Measurements from ENCODE around the gene GTF2IRD1.
"Not testable (repeated sequence)": the region's sequence is repeated elsewhere in the genome, so short reads cannot be mapped to it uniquely, and the experiment has no call there.

The GTF2IRD1 gene

GRCh38 chr7:74502216-74502891 is 48.6 kb downstream of the GTF2IRD1 start:
- TF ChIP-seq, protein P1, sequence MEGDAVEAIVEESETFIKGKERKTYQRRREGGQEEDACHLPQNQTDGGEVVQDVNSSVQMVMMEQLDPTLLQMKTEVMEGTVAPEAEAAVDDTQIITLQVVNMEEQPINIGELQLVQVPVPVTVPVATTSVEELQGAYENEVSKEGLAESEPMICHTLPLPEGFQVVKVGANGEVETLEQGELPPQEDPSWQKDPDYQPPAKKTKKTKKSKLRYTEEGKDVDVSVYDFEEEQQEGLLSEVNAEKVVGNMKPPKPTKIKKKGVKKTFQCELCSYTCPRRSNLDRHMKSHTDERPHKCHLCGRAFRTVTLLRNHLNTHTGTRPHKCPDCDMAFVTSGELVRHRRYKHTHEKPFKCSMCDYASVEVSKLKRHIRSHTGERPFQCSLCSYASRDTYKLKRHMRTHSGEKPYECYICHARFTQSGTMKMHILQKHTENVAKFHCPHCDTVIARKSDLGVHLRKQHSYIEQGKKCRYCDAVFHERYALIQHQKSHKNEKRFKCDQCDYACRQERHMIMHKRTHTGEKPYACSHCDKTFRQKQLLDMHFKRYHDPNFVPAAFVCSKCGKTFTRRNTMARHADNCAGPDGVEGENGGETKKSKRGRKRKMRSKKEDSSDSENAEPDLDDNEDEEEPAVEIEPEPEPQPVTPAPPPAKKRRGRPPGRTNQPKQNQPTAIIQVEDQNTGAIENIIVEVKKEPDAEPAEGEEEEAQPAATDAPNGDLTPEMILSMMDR (IDR thresholded peaks at IDR 0.05; ENCODE audit: borderline replicate concordance, insufficient read depth, low read depth, low read length) = no peak
- no peak overlapping the region for H3K4me3 ChIP-seq (ENCODE audit: low read depth, low read length)

DNA sequence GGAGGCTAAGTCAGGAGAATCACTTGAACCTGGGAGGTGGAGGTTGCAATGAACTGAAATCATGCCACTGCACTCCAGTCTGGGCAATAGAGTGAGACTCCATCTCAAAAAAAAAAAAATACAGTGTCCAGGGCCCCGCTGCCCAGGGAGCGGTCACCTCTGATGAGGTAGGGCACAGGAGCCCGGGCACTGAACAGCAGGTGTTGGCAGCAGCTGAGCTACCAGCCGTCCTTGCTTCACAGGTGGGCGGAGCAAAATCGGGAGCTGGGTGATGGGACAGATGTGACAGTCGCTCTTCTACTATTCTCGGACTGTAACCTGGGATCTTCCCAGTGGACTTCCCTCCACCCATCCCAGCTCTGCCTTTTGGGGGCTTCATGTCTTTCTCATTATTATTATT is 49.4 kb downstream of the GTF2IRD1 start:
- H3K4me3 ChIP-seq (ENCODE audit: low read depth, low read length) = no peak overlapping the region
- TF ChIP-seq, protein P1 (IDR thresholded peaks at IDR 0.05; ENCODE audit: borderline replicate concordance, insufficient read depth, low read depth, low read length) = no peak

DNA sequence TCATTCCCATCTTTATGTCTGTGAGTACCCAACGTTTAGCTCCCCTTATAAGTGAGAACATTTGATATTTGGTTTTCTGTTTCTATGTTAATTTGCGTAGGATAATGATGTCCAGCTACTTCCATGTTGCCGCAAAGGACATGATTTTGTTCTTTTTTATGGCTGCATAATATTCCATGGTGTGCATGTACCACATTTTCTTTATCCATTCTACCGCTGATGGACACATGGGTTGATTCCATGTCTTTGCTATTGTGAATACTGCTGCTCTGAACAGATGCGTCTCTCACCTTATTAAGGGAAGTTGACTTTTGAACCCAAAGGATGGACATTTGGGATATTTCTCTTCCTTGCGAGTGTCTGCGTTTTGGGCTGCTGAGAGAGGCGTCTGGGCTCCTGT is 50.2 kb downstream of the GTF2IRD1 start:
- TF ChIP-seq, protein P1 (IDR thresholded peaks at IDR 0.05; ENCODE audit: borderline replicate concordance, insufficient read depth, low read depth, low read length) = no peak
- H3K4me3 ChIP-seq (ENCODE audit: low read depth, low read length) = no peak overlapping the region

DNA sequence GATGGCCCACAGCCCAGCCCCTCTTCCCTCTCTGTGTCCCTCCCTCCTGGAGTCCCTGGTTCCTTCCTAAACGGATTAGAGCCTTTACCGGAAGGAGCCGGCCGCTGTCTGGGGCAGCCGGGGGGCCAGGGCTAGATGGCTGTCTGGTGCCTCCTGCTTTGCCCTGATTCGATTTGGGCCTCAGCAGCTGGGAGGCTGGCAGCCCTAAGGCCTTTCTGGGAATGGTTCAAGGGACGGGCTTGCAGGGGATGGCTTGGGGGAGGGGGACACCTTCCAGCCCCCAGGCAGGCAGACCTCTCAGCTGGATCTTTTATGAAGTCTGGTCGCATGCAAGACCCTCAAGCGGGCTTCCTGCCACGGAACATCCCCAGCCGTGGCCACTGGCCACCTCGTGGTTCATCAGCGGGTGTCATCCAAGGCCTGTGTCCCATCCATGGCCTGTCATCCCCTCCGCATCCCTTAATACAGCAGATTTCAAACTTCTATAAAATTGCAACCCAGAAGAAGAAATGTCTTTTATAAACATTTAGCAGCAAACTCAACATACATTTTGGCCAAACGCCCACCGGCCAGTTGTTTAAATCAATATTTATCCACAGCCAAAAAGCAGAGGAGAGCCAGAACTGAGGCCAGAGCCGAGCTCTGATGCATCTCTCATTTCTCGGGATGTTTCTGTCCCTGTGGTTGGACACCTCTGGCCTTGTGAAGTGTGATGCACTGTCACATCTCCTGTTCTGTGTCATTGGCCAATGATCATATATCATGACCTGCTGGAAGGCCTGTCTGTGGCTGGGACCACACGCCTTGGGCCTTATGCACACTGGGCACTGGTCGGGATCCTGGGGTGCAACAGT is 52.0 kb downstream of the GTF2IRD1 start:
- TF ChIP-seq, protein P1 (IDR thresholded peaks at IDR 0.05; ENCODE audit: borderline replicate concordance, insufficient read depth, low read depth, low read length) = no peak
- no peak overlapping the region for H3K4me3 ChIP-seq (ENCODE audit: low read depth, low read length)

DNA sequence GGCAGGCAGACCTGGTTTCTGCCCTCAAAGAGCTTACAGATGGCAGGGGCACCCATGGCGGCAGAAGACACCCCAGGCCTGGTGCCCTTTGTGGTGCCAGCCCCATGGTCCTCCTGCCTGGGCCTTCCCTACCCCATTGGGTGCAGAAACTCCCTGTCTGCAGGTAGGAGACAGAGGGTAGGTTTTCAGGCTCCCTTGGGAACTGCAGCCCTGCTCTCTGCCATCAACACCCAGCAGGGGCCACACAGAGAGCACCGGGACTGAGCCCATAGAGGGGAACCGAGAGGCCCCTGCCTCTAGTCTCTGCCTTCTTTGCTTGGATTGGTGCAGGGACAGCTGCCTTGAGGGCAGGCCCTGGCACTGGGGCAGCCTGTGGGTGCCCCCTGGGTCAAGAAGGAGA is 52.6 kb downstream of the GTF2IRD1 start:
- H3K4me3 ChIP-seq (ENCODE audit: low read depth, low read length) = no peak overlapping the region
- TF ChIP-seq, protein P1 (IDR thresholded peaks at IDR 0.05; ENCODE audit: borderline replicate concordance, insufficient read depth, low read depth, low read length) = no peak

- H3K4me3 ChIP-seq (ENCODE audit: low read depth, low read length) = no peak overlapping the region
- TF ChIP-seq, protein P1 (IDR thresholded peaks at IDR 0.05; ENCODE audit: borderline replicate concordance, insufficient read depth, low read depth, low read length) = no peak
Observed at GRCh38 chr7:74507538-74508319, 54.0 kb downstream of the GTF2IRD1 start.

- H3K4me3 ChIP-seq (ENCODE audit: low read depth, low read length) = not testable (repeated sequence)
Observed at GRCh38 chr7:74509453-74509852, 55.7 kb downstream of the GTF2IRD1 start.
